LNCaP clone FGC (cell line): ENCODE data around the gene IKZF1.

Experiments
- DNase-seq: peaks from one replicate; pipeline ENCODE4 v3.0.0-alpha.2; 2011; ENCODE audit warnings: low read depth
- H3K4me3 ChIP-seq: 2 replicates; pipeline ENCODE4 v1.5.1; 2011; ENCODE audit warnings: mild to moderate bottlenecking, low read depth, low read length, control low read depth
- TF ChIP-seq, protein P1 (sequence below): IDR thresholded peaks from 2 replicates; pipeline ENCODE4 v1.5.1; 2012; ENCODE audit warnings: mild to moderate bottlenecking; ENCODE audit not compliant: control insufficient read depth, insufficient read depth; ENCODE audit errors: extremely low read depth

The IKZF1 gene

DNA sequence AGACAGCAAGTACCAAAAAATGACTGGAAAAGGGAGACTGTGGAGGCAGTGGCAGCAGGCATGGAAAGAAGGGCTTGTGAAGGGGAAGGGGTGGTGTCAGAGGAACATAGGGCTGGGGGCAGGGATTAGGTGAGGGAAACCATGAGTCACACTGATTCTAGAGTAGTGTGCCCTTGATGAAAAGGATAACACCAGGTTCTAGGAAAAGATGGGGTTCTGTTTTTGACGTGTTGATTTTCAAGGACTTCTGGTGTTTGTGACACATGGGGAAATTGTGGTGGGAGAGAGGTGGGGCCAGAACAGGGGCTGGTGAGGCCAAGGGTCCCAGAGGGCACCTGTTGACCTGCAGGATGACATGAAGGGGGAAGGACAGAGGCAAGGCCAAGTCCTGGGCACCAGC is 88.6 kb downstream of the IKZF1 start:
- no peak overlapping the region for H3K4me3 ChIP-seq
- TF ChIP-seq, protein P1, sequence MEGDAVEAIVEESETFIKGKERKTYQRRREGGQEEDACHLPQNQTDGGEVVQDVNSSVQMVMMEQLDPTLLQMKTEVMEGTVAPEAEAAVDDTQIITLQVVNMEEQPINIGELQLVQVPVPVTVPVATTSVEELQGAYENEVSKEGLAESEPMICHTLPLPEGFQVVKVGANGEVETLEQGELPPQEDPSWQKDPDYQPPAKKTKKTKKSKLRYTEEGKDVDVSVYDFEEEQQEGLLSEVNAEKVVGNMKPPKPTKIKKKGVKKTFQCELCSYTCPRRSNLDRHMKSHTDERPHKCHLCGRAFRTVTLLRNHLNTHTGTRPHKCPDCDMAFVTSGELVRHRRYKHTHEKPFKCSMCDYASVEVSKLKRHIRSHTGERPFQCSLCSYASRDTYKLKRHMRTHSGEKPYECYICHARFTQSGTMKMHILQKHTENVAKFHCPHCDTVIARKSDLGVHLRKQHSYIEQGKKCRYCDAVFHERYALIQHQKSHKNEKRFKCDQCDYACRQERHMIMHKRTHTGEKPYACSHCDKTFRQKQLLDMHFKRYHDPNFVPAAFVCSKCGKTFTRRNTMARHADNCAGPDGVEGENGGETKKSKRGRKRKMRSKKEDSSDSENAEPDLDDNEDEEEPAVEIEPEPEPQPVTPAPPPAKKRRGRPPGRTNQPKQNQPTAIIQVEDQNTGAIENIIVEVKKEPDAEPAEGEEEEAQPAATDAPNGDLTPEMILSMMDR: no peak
- no peak for DNase-seq

DNA sequence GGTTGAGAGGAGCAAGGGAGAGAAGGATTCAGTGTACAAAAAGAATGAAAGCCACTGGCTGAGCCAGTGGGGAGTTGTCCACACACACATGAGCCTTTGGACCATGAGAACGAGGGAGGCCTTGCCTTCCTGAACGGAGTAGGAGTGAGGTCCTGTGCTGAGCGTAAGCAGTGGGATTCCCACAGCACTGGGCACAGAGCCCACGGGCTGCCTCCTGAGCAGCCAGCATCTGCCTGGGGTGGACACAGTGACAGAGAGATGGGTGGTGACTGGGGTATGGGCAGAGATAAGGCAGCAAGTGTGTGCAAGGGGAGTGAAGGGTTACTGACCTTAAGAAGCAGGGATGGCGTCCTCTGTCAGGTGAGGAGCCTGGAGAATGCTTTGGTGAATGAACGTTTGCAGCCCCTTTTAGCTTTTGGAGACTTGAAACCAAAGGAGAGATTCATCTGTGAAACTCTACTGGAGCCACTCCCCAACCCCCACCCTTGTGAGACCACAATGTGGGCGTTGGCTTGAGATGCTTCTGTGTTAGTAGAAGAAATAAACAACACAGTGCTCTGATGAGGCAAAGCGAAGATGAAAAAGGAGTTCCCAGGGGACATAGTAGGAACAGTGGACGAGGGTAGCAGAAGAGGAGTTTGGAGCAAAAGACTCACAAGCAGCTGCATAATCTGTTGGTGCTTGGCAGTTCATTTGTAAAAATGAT is 89.2 kb downstream of the IKZF1 start:
- no peak for DNase-seq
- TF ChIP-seq, protein P1: no peak
- H3K4me3 ChIP-seq: no peak overlapping the region

DNA sequence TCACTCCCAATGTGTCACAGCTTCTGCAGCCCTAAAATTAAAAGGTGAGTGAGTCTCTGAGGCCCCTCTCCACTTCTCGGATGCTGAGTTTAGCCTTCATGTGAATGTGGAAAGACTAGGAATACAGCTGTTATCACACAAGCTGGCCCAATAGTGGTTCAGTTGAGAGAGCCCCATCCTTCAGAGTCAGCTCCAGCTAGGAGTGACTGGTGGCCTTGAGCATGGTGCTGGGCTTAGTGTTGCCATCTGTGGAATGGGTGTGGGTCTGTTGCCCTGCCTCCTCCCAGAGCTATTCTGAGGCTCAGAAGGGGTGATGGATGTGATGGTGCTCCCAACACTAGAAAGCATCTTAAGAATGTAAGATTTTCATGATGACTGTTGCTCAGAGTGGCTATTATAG is 89.8 kb downstream of the IKZF1 start:
- TF ChIP-seq, protein P1: no peak
- DNase-seq: no peak
- no peak overlapping the region for H3K4me3 ChIP-seq

DNA sequence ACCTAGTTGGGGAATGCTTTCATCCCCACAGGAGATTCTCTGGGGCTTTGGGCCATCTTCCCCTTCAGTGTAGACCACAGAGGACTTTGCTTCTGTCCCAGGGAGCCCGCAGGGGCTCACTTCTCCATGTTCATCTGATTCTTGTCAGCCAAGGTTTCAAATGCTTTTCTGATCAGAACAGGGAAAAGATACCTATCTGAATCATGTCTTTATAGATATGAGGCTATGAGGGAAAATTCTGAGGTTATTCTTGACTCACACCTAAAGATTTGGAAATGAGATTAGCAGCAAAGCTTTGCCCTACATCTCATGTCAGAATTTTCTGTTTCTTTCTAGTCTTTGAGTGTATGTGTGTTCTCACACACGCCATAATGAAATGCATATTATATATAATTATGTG is 92.3 kb downstream of the IKZF1 start:
- TF ChIP-seq, protein P1: no peak
- H3K4me3 ChIP-seq: no peak overlapping the region
- no peak for DNase-seq

DNA sequence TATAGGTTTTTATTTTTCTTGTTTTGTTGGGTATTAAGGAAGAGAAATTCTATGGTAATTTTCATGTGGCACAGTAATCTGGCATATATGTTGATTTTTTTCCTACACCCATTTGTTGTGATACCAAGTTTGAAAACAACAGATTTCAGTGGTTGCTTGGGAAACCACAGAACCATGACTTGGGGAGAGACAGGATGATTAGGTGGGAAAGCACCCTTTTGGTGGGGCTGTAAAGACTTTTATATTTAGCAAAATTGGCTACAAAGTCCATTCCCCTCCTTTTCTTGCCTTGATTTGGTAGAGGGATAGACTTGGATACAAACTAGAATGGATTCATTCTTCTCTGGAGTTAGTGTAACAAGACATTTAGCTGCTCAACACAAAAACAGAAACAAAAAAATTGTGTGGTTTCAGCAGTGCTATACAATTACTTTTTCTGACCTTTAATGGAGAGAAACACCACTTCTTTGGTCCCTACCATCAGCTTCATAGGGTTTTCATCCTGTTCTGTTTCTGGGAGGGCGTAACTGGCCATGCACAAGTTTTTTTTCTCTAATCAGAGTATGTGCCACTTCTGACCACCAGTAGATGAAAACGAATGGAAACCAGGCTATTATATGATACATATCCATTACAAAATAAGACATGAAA is 92.9 kb downstream of the IKZF1 start:
- TF ChIP-seq, protein P1: no peak
- H3K4me3 ChIP-seq: no peak overlapping the region
- DNase-seq: no peak

DNA sequence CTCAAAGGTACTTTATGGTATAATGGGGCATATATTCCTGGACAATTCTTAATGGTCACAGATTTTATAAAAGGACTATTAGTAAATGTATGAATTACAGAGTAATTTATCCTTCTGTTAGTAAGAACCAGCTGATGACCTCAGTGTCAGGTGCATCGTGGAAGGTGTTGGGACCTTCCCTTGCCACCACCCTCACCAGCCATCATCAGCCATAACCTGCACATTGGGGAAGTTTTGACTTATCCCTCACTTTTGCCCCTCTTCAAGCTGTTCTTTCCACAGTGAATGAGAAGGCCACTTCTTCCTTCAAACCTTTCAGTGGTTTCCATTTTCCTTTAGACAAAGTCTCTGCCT is 93.4 kb downstream of the IKZF1 start:
- H3K4me3 ChIP-seq: no peak overlapping the region
- TF ChIP-seq, protein P1: no peak
- DNase-seq: no peak

DNA sequence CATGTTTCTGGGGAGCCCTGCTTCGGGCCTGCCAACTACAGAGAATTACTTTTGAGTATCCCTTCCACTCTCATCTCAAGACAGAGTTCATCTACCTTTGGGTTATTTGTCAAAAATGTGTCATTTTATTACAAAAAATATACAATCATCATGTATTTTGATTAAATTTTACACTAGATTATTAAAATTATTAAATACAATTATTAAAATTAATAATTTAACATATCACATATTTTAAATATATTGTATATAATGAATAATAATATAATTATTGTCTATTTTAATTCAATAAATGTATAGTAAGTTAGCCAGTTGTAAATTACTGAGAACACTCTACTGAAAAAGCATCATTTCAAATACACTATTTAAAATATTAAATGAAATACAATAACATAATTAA is 94.7 kb downstream of the IKZF1 start:
- H3K4me3 ChIP-seq: no peak overlapping the region
- TF ChIP-seq, protein P1: no peak
- no peak for DNase-seq
